ENCODE measurements around the gene DIABLO. TPM values are rescaled to one million over a fixed set of nuclear protein-coding genes. Genes with fewer than 3 reads are reported as not detected.
A peak's percentile ranks its signal among the peaks of the same experiment; 100 is the strongest.
"Not testable (repeated sequence)": the region's sequence is repeated elsewhere in the genome, so short reads cannot be mapped to it uniquely, and the experiment has no call there.

The DIABLO gene
- total RNA-seq, 3 donors from 2014 or later, result 48.2 to 71.1 (median 62.3) TPM

GRCh38 chr12:122185494-122186082 is 40.3 kb downstream of the DIABLO start:
- DNase-seq (ENCODE audit: low spot score in 2 of 2), result no peak
- Histone ChIP-seq H3K4me1 (no peaks in the 10 kb centered on the region), H3K27me3 (no peaks in the 10 kb centered on the region), H3K9me3 (no peaks in the 10 kb centered on the region), H3K27ac (no peak overlapping the region), H3K4me3 (no peak overlapping the region), H3K36me3 (no peaks in the 10 kb centered on the region)
- intact Hi-C loops (cut with DNase I; ENCODE audit: low total_unique reads), result no loop called here
- TF ChIP-seq CTCF (IDR thresholded peaks at IDR 0.05) (no peak), POLR2AphosphoS5 (IDR thresholded peaks at IDR 0.05) (no peak), POLR2A (IDR thresholded peaks at IDR 0.05) (no peak)

GRCh38 chr12:122185079-122185478 is 40.8 kb downstream of the DIABLO start:
- Histone ChIP-seq H3K9me3 (no peaks in the 10 kb centered on the region), H3K36me3 (no peaks in the 10 kb centered on the region), H3K4me3 (no peak overlapping the region), H3K27ac (no peak overlapping the region), H3K27me3 (no peaks in the 10 kb centered on the region), H3K4me1 (no peaks in the 10 kb centered on the region)
- TF ChIP-seq CTCF (IDR thresholded peaks at IDR 0.05) (no peak), POLR2AphosphoS5 (IDR thresholded peaks at IDR 0.05) (no peak), POLR2A (IDR thresholded peaks at IDR 0.05) (no peak)
- DNase-seq (ENCODE audit: low spot score in 2 of 2), result no peak
- intact Hi-C loops (cut with DNase I; ENCODE audit: low total_unique reads), result no loop called here

DNA sequence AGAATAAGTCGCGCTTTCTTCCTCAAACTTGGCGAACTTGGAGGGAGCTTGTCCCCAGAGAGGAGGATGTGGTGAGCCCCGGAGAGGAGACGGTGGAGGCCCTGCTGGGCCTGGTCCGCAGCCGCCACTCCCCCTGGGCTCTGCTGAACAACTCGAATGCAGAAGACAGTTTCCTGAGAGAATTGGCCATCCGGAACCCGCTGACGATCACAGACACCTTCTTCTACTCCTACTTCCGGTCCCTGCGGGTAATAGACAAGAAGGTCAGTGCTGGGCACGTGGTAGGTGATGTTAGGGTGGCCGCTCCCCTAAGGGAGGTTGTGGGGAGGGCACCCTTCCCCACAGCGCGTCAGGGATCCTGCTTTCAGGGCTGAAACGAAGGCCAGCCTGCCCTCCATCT is 41.3 kb downstream of the DIABLO start:
- no peaks in the 10 kb centered on the region for H3K27me3 ChIP-seq
- no peaks in the 10 kb centered on the region for H3K36me3 ChIP-seq
- no peaks in the 10 kb centered on the region for H3K4me1 ChIP-seq
- no peak overlapping the region for H3K4me3 ChIP-seq
- no peak overlapping the region for H3K27ac ChIP-seq
- no peak for TF ChIP-seq POLR2A (IDR thresholded peaks at IDR 0.05)
- TF ChIP-seq POLR2AphosphoS5 (IDR thresholded peaks at IDR 0.05), result no peak
- no peak for TF ChIP-seq CTCF (IDR thresholded peaks at IDR 0.05)
- intact Hi-C loops (cut with DNase I; ENCODE audit: low total_unique reads), result no loop called here
- no peaks in the 10 kb centered on the region for H3K9me3 ChIP-seq
- no peak for DNase-seq (ENCODE audit: low spot score in 2 of 2)

- DNase-seq (ENCODE audit: low spot score in 2 of 2), result no peak
- Histone ChIP-seq H3K27me3 (no peaks in the 10 kb centered on the region), H3K27ac (no peak overlapping the region), H3K4me3 (peak overlapping the region; percentile 39 to 77 (median 60)), H3K36me3 (no peaks in the 10 kb centered on the region), H3K9me3 (no peaks in the 10 kb centered on the region), H3K4me1 (no peaks in the 10 kb centered on the region)
- intact Hi-C loops (cut with DNase I; ENCODE audit: low total_unique reads), result no loop called here
- TF ChIP-seq CTCF (IDR thresholded peaks at IDR 0.05), result no peak
- no peak for TF ChIP-seq POLR2A (IDR thresholded peaks at IDR 0.05)
- TF ChIP-seq POLR2AphosphoS5 (IDR thresholded peaks at IDR 0.05), result no peak
Observed at GRCh38 chr12:122183588-122183940, 42.3 kb downstream of the DIABLO start.

- DNase-seq (ENCODE audit: low spot score in 2 of 2), result no peak
- Histone ChIP-seq H3K27ac (no peak within 1 kb of the TSS), H3K4me1 (no peaks in the 10 kb centered on the region), H3K9me3 (no peaks in the 10 kb centered on the region), H3K36me3 (no peaks in the 10 kb centered on the region), H3K4me3 (peak within 1 kb of the TSS; percentile 39 to 77 (median 60)), H3K27me3 (no peaks in the 10 kb centered on the region)
- intact Hi-C loops (cut with DNase I; ENCODE audit: low total_unique reads), result no loop called here
- TF ChIP-seq CTCF (IDR thresholded peaks at IDR 0.05) (no peak), POLR2AphosphoS5 (IDR thresholded peaks at IDR 0.05) (no peak), POLR2A (IDR thresholded peaks at IDR 0.05) (no peak)
Observed at GRCh38 chr12:122182887-122183587, 42.8 kb downstream of the DIABLO start, which contains the start of gene LRRC43. LRRC43 (plus strand) TSS chr12:122183123; CDS start chr12:122183145, 22 bp downstream.

DNA sequence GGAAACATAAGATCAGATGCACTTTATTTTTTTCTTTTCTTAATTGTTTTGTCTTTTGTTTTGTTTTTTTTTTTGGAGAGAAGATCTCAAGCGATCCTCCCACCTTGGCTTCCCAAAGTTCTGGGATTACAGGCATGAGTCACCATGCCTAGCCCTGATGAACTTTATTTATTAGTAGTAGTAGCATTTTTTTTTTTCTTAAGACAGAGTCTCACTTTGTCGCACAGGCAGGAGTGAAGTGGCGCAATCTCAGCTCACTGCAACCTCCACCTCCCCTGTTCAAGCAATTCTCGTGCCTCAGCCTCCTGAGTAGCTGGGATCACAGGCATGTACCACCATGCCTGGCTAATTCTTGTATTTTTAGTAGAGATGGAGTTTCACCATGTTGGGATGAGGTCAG is 49.4 kb downstream of the DIABLO start:
- H3K4me1 ChIP-seq; H3K27ac ChIP-seq; H3K27me3 ChIP-seq; H3K36me3 ChIP-seq; intact Hi-C loops (cut with DNase I; ENCODE audit: low total_unique reads); H3K9me3 ChIP-seq; DNase-seq (ENCODE audit: low spot score in 2 of 2); H3K4me3 ChIP-seq: not testable (repeated sequence)
